Activated CD8-positive, alpha-beta memory T cell treated with anti-CD3 and anti-CD28 coated beads for 4 hours (primary cell): ENCODE measurements around the gene ZIC4.

Source experiments
- DNase-seq, 2 donors: peaks; one replicate each; pipeline ENCODE4 v3.0.0-alpha.2; 2020; ENCODE audit warnings: low read depth in 2 of 2

Gene ZIC4

DNA sequence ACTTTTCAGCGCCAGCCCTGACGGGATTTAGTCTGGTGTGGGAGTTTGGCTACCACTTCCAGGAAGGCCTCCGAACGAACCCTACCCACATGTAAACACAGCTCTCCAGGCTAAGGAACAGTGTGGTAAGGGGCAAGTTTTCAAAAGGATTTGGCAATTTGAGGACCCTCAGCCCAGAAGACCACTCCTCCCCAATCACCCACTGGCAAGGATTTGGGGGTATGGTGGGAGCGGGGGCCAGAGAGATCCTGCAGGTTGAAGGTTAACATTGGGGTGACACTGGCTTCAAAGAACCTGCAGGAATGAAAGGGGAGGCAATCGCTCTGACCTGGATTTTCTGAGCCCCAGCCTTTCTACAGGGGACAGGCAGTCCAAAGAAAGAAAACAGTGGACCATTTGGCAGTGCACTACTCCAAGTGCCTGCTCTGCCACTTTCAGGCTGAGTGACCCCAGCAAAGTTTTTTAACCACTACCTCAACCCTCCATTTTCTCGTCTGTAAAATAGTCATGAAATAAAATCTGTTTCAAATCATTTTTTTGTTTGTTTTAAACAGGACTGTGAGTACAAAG is 34.5 kb downstream of the ZIC4 start:
- no peak for DNase-seq

GRCh38 chr3:147371140-147371539 is 35.2 kb downstream of the ZIC4 start:
- DNase-seq, result no peak

DNA sequence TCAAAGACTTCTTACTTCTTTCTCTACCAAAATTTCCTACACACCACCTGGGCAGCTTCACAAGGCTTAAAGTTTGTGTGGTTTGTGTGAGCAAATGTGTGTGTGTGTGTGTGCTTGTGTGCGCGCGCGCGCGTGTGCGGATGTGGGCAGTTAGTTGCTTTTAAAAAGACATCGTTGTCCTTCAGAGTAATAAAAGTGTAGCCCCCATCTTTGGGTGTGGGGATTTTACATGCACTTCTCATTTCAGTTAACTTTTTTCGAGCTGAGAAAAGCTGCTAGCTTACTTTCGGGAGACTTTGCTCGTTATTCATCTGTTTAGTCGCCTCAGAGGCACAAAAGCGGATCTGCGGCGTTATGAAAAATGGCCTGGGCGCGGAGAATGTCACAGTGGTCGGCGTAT is 36.0 kb downstream of the ZIC4 start:
- no peak for DNase-seq

- DNase-seq, result no peak
Observed at GRCh38 chr3:147369661-147370123, 36.7 kb downstream of the ZIC4 start.

GRCh38 chr3:147369231-147369630 is 37.1 kb downstream of the ZIC4 start:
- no peak for DNase-seq

GRCh38 chr3:147368561-147369221 is 37.7 kb downstream of the ZIC4 start:
- DNase-seq, result no peak

DNA sequence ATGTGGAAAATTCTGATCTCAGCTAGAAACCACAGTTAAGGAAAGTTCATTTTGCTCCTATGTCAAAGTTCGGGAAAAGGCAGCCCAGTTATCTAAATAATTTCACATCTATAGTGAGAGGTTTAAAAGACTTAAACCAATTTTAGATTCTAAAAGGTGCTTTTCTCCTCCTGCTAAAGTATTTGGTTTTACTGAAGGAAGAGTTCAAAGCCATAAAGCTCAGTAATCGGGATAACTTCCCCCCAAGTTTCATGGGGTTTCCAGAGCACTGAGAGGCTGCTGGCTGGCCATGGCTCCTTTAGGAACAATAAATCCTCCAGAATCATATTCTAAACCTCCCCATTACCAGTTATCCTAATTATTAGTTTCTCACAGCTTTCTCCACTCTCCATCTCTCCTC is 38.2 kb downstream of the ZIC4 start:
- no peak for DNase-seq

DNA sequence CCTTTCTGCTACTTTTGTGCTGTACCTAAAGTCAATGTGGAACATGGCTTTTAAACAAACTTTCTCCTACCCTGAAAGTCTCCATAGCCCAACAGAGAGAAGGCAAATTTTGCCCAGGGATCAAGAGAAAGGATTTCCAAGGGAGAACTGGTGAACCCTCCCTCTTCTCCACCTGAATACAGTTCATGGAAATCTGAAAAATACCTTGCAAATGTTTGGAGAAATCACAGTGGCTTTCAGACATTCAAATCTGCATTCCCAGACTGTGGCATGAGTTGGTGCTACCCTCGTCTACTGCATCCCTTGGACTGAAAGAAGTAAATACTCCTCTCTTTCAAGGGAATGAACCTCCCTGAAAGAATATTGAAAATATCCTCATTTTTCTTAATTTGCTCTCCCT is 38.7 kb downstream of the ZIC4 start:
- DNase-seq, result no peak

DNA sequence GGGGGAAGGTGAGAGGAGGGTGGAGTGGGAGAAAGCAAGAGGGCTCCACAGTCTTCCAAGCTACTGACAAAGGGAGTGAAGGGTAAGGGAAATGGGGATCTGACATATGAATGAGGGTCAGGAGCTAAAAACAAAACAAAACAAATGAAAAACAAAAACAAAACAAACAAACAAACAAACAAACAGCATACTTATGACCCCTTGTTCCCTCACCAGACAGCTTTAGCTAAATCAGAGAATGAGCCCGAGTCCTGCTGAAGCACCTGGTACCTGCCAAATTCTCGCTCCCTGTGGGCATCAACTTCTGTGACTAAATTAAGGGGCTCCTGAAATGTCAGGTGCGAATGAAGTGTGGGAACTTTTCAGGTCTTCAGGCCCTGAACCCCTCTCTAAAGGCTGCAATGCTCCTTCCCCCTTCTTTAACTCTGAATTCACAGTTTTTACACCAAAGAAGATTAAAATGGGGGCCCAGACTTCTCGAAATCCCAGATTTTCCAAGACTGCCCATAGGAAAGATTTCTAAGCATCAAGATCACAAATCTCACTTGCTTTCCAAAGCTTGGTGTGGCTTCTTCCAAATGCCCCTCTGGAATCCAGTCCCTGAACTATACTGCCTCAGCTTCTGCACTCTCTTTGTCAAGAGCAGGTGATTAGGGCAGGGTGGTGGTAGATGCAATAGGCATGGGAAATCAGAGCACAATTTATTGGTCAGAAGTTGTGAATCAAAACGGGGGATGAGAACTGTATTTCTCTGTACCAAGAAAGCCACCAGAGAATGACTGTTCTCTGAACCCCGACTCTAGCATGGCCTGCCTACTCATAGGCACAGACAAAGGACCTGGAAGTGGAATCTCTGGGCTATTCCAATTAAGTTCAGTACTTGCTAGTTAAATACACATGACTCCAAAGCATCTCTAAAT is 40.9 kb downstream of the ZIC4 start:
- DNase-seq, result no peak

DNA sequence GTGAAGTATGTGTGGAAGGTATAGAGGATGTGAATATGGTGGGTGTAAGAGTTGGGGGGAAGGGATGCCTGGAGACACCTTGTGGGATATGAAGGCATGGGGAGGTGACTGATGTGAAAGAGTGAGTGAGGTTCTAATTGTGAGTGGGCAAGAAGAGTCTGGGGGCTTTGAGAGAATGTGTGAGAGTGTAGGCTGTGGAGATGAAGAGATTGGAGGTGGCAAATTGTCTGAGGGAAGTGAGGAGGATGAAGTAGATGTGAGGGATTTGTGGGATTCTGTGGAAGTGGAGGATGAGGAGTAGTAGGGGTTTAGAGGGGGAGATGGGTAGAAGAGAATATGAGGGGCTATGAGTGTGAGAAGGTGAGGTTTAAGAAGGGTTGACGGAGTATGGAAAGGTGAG is 41.6 kb downstream of the ZIC4 start:
- DNase-seq, result no peak

GRCh38 chr3:147361454-147362420 is 44.6 kb downstream of the ZIC4 start:
- DNase-seq, result no peak

DNA sequence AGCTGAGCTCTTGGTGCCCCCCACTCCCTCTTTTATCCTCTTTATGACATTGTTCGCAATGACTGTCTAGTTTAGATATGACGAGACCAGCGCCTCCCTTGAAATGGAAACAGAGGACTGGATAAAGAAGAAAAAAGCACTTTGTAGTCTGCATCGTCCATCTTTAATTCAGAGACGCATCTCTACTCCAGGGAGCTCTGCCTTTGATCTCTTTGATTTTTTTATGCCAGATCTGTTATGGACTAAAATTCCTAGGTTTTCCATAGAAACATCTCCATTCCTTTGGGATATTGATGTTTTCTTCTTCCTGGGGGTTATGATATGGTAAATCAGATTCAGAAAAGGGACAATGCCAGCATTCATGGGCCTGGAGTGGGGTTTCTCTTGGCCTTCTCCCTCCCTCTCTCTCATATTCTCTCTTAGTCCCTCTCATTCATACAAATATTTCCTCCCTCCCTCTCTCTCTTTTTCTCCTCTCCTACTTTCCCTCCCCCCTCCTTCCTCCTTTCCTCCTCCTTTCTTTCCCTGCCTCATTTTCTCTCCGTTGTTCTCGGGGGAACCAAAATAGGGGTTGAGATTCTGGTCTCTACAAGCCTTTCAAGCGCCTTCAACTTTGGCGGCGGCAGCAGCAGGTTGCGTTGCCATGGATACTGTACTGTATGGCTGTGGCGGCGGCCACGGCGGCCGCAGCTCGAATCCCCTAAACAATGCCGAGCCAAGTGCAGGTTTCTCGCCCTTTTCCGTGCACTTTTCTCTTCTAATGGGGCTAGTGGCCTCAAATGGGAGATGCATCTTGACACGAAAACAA is 45.5 kb downstream of the ZIC4 start:
- no peak for DNase-seq

DNA sequence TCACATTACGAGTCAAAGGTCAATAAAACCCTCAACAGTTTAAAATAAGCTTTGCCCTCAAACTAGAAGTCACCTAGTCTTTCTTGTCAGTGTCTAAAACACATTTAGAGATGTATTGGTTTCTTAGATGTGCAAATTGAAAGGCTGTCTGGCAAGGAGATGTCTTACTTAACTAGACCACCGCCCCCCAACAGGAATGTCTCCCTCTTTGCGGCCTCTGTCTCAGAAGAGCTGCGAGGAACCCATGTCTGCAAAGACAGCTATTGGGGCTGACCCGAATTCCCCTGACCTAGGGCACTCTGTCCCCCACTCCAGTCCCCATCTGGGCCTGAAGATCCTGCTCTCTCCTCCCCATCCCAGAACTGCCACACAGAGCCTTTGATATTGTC is 46.3 kb downstream of the ZIC4 start:
- no peak for DNase-seq

DNA sequence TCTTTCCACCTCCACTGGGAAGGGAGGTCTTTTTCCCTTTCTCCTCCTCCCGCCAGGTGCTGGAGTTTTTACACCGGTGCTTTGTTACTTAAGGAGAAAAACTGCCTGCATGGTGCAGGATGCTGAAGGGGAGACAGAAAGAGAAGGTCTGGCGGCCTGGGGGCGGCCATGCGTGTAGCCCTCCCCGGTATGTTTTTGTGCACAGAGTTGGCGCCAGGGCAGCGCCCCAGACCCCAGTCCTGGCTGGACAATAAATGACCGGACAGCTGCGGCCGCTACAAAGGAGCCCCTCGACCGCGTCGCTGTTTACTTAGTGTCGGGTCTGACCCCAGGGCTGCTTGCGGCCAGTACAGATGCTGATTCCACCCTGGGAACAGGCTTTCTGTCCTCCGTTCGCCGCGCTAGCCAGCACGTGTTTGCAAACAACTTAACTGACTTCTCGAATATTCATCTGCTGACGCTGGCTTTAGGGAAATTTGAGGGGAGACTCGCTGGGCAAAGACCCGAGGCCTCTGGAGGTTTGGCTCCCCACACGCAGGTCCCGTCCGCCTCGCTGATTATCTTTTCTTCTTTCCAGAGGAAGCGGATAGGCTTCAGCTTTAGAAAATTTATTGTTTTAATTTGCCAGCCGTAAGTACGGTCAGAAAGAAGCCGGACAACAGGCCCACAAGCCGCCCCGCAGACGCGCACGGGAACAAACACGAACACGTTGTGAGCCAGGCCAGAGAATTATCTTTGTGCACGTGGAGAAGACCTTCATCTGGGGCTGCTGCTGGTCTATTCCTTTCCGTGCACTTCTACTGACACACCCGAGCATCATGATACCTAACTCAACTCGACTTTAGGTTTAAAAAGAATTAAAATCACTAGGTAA is 46.9 kb downstream of the ZIC4 start:
- DNase-seq, result no peak

GRCh38 chr3:147358144-147358992 is 48.0 kb downstream of the ZIC4 start:
- DNase-seq, result no peak

DNA sequence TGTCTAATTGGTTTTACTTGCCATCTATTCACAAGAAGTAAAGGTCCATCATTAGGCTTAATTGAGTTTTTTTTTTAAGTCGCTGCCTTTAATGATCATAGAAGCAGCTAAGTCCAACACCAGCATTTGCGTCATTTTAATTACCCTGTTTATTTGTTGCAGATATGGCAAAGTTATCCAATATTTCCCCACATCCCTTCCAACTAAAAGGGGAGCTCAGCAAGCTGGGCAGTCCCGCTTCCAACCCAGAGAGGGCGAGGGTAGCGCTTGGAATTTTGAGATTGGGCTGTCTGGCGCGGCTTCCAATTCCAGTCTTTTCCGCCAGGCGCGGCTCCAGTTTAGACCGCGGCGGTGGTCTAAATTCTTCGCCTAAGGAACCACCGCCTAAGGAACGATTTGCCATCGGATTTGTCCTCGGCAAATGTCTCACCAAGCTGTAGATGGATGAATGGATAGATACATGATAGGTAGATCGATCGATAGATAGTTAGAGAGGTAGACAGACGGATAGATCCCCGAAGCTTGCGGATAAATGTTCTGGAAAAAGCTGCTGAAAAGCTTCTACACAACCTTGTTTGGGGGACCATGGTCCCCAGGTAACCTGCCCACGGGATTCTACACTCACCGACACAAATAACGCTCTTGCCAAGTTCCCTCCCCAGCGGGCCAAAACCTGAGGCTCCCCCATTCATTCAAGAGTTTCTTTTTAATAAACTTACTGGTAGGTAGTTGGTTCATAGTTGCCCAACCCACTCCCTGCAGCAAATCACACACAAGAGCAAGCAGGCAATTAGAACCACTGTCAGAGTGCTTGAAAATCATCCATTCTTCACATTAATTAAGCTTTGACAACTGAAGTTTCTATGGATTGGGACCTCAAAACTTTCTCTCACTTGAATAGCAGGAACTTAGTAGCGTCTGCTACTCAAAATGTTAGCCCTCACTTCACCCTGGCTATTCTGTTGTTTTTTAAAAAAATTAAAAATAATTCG is 49.1 kb downstream of the ZIC4 start:
- no peak for DNase-seq

DNA sequence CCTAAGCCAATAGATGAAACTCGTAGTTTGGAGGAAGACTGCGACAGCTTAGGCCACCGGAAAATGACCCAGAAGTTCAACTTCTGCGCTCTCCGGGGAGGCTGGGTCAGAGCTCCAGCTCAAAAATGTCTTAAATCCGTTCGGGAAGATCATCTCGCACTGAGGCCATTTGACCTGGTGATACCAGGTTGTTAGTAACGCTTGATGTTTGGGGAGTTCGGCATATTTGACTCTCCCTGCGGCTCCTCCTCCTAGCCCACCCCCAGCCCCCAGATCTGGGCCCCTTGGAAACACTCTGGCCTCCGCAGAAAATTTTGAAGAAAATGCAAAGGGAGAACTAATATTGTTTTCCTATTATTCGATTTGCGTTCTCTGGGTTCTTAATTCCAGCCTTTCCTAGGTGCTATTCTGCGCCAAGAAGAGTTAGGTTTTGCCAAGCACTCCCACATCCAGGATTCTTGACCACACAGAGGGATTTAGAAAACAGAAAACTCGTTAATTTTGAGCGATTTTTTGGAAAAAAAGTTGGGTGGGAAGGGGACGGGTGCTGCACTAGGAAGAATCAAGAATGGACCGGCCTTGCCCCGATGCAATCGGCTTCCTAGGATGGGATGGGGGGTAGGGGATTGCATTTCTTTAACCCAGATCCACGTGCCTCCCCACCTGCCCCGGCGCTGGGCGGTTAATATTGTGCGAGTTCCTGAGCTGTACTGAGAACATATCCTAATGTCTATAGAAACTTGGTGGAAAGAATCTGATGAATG is 50.0 kb downstream of the ZIC4 start:
- DNase-seq, result no peak
